GM19467 (cell line): ENCODE measurements around the gene HOXA3.

Experiments
- ATAC-seq: cut with Tn5 transposase; IDR thresholded peaks from one replicate; pipeline ENCODE4 v1.9.1; 2021; ENCODE audit warnings: mild to moderate bottlenecking, moderate library complexity; ENCODE audit not compliant: unreplicated experiment

Gene HOXA3

DNA sequence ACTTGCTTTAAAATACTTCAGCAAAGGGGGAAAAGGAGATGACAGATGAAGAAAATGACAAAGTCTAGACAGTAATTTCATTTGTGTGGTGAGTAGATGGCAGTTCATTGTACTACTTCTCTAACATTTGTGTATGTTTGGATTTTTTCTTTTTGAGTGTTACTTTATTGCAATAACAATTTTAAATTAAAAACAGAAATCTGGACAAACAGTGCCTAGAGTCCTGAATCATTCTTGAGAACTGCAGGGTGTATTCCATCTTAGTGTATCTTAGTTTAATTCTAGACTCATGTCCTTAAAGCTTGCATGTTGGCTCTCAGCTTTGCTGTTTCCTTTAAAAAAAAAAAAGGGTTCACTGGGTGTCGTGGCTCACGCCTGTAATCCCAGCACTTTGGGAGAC is 87.7 kb downstream of the HOXA3 start:
- ATAC-seq: no peak

- no peak for ATAC-seq
Measured at GRCh38 chr7:27064159-27064558, 88.2 kb downstream of the HOXA3 start.

- ATAC-seq: no peak
Measured at GRCh38 chr7:27062946-27063345, 89.4 kb downstream of the HOXA3 start.
